Stomach (tissue), 9 donors: ENCODE results near the gene PEDS1. TPM values are rescaled to one million over a fixed set of nuclear protein-coding genes. Genes with fewer than 3 reads are reported as not detected.
"Not testable (repeated sequence)": the region's sequence is repeated elsewhere in the genome, so short reads cannot be mapped to it uniquely, and the experiment has no call there.

ENCODE experiments used
- DNase-seq, 2 donors: peaks; one replicate each; pipeline versions ENCODE4 v3.0.0 to v3.0.0-alpha.2; 2013 to 2019
- H3K27ac ChIP-seq, 5 donors: fragments of 200-600 bp in 4 of 5; sonication (generic) in 4 of 5; one replicate each; pipeline ENCODE4 v1.5.1; 2013 to 2019; ENCODE audit warnings: mild to moderate bottlenecking in 1 of 5, moderate library complexity in 1 of 5
- H3K27me3 ChIP-seq, 3 donors: fragments of 200-600 bp; sonication (generic); one replicate each; pipeline ENCODE4 v1.5.1; 2017 to 2019; ENCODE audit warnings: mixed run types in 1 of 3
- H3K36me3 ChIP-seq, 4 donors: fragments of 200-600 bp; sonication (generic); 1 replicate in 3 of 4; 2 replicates in 1 of 4; pipeline ENCODE4 v1.5.1; 2016 to 2019
- H3K4me1 ChIP-seq, 4 donors: fragments of 200-600 bp; sonication (generic); one replicate each; pipeline ENCODE4 v1.5.1; 2016 to 2019
- H3K4me3 ChIP-seq, 4 donors: fragments of 200-600 bp; sonication (generic) in 3 of 4; one replicate each; pipeline ENCODE4 v1.5.1; 2016 to 2019; ENCODE audit warnings: mild to moderate bottlenecking in 1 of 4
- H3K9me3 ChIP-seq, 4 donors: fragments of 200-600 bp; sonication (generic); one replicate each; pipeline ENCODE4 v1.5.1; 2016 to 2019
- CTCF ChIP-seq, 7 experiments: fragments of 450-650 bp in 4 of 7; fragments of 200-600 bp in 3 of 7; sonication (generic) in 3 of 7; IDR thresholded peaks; one replicate each; pipeline ENCODE4 v1.5.1; 2016 to 2019; ENCODE audit warnings: antibody characterized with exemption in 7 of 7, control low read depth in 2 of 7, mild to moderate bottlenecking in 1 of 7
- EP300 ChIP-seq: sonication (generic); formaldehyde crosslinking; IDR thresholded peaks from one replicate; pipeline ENCODE4 v1.6.1; 2017; ENCODE audit warnings: antibody characterized with exemption
- POLR2A ChIP-seq, 4 donors: fragments of 450-650 bp; IDR thresholded peaks; one replicate each; pipeline ENCODE4 v1.6.1; 2016; ENCODE audit warnings: antibody characterized with exemption in 4 of 4, control low read depth in 2 of 4, mild to moderate bottlenecking in 1 of 4, moderate library complexity in 1 of 4
- POLR2AphosphoS5 ChIP-seq, 3 donors: sonication (generic); formaldehyde crosslinking; IDR thresholded peaks; one replicate each; pipeline ENCODE4 v1.6.1; 2016; ENCODE audit warnings: antibody characterized with exemption in 3 of 3
- WGBS, 5 donors: extraction: QIAGEN DNeasy Blood & Tissue Kit in 3 of 5; methylation state at CpG; one replicate each; pipeline versions ENCODE4 v1.1.5 to v1.1.7; 2013 to 2018; 5-methylcytosine and 5-hydroxymethylcytosine counted together
- intact Hi-C: fragments of 100-400 bp; cut with DNase I; formaldehyde crosslinking; loops from one replicate; pipeline ENCODE4 v1.15.1; 2023; ENCODE audit warnings: low total_unique reads
- polyA plus RNA-seq, 3 donors: library from polyadenylated mRNA; stranded (reverse); fragments of 200-250 nt; gene quantifications; one replicate each; pipeline ENCODE4 v1.2.3, GENCODE V29; 2013
- total RNA-seq, 5 donors: library from RNA; depleted of rRNA; stranded (reverse); fragments of >200 nt; gene quantifications; one replicate each; pipeline versions ENCODE4 v1.1.0 to v1.2.3, GENCODE V29; 2014 to 2016
- donor health status: healthy with polysubstance abuse.
- donor health status: Bipolar disorder and iron deficiency.
- donor health status: healthy.

PEDS1 gene
- total and polyA plus RNA-seq, 8 donors = 1.8 to 79.4 (median 17.5) TPM

GRCh38 chr20:50138479-50139393 is 14.8 kb downstream of the PEDS1 start:
- Histone ChIP-seq H3K27me3 (no peaks in the 10 kb centered on the region), H3K4me1 (peaks cover 26 to 81% (median 56%) of the 10 kb centered on the region in 4 donors), H3K9me3 (no peaks in the 10 kb centered on the region), H3K27ac (peak overlapping the region; percentile 37 to 70 (median 67)), H3K4me3 (no peak overlapping the region), H3K36me3 (peaks cover 26 to 86% (median 71%) of the 10 kb centered on the region in 4 donors)
- WGBS, 5 donors = 47 to 68% (median 58%) methylated on average over 24 to 29 of the region's 29 CpGs
- peak in 1 of 2 donors; percentile 71 for DNase-seq
- intact Hi-C loops = no loop called here
- TF ChIP-seq POLR2AphosphoS5 (IDR thresholded peaks at IDR 0.05) (no peak), POLR2A (IDR thresholded peaks at IDR 0.05) (no peak), EP300 (no peak), CTCF (IDR thresholded peaks at IDR 0.05) (no peak)

- Histone ChIP-seq H3K36me3 (peaks cover 23 to 84% (median 72%) of the 10 kb centered on the region in 4 donors), H3K27me3 (no peaks in the 10 kb centered on the region), H3K27ac (peak overlapping the region; percentile 37 to 70 (median 67)), H3K4me1 (peaks cover 26 to 81% (median 54%) of the 10 kb centered on the region in 4 donors), H3K4me3 (no peak overlapping the region), H3K9me3 (no peaks in the 10 kb centered on the region)
- intact Hi-C loops = no loop called here
- 66 to 80% (median 79%) methylated on average over 5 of the region's 5 CpGs for WGBS, 5 donors
- TF ChIP-seq CTCF (IDR thresholded peaks at IDR 0.05) (no peak), EP300 (no peak), POLR2A (IDR thresholded peaks at IDR 0.05) (no peak), POLR2AphosphoS5 (IDR thresholded peaks at IDR 0.05) (no peak)
- DNase-seq = no peak
Measured at GRCh38 chr20:50138120-50138478, 15.4 kb downstream of the PEDS1 start.

- Histone ChIP-seq H3K36me3 (peaks cover 19 to 84% (median 72%) of the 10 kb centered on the region in 4 donors), H3K27ac (peak overlapping the region; percentile 37 to 70 (median 67)), H3K4me1 (peaks cover 26 to 81% (median 54%) of the 10 kb centered on the region in 4 donors)
- H3K27me3 ChIP-seq, intact Hi-C loops, H3K4me3 ChIP-seq, H3K9me3 ChIP-seq, DNase-seq: not testable (repeated sequence)
- TF ChIP-seq POLR2AphosphoS5 (IDR thresholded peaks at IDR 0.05) = peak in 1 of 3 donors; percentile 21
- WGBS, 5 donors = 73 to 92% (median 82%) methylated on average over 13 of the region's 13 CpGs
Measured at GRCh38 chr20:50137702-50138101, 15.8 kb downstream of the PEDS1 start.

GRCh38 chr20:50136822-50137599 is 16.5 kb downstream of the PEDS1 start:
- H3K9me3 ChIP-seq = no peaks in the 10 kb centered on the region
- H3K4me3 ChIP-seq = no peak overlapping the region
- peaks cover 26 to 81% (median 53%) of the 10 kb centered on the region in 4 donors for H3K4me1 ChIP-seq
- WGBS, 5 donors = 91 to 93% (median 92%) methylated on average over 15 of the region's 15 CpGs
- no peak for TF ChIP-seq POLR2AphosphoS5 (IDR thresholded peaks at IDR 0.05)
- no peak for TF ChIP-seq CTCF (IDR thresholded peaks at IDR 0.05)
- TF ChIP-seq EP300 = no peak
- no peak for TF ChIP-seq POLR2A (IDR thresholded peaks at IDR 0.05)
- peak overlapping the region; percentile 6 to 70 (median 67) for H3K27ac ChIP-seq
- H3K36me3 ChIP-seq = peaks cover 13 to 81% (median 70%) of the 10 kb centered on the region in 4 donors
- no peak for DNase-seq
- no peaks in the 10 kb centered on the region for H3K27me3 ChIP-seq
- intact Hi-C loops = no loop called here

GRCh38 chr20:50135157-50135556 is 18.4 kb downstream of the PEDS1 start:
- H3K4me3 ChIP-seq, intact Hi-C loops, H3K27ac ChIP-seq, DNase-seq, H3K27me3 ChIP-seq, H3K9me3 ChIP-seq: not testable (repeated sequence)
- Histone ChIP-seq H3K36me3 (peaks cover 8 to 80% (median 66%) of the 10 kb centered on the region in 4 donors), H3K4me1 (peaks cover 18 to 79% (median 49%) of the 10 kb centered on the region in 4 donors)
- WGBS, 5 donors = 92 to 99% (median 95%) methylated on average over 6 to 7 of the region's 7 CpGs
